ENCODE results near the gene FIGNL1.

The FIGNL1 gene

GRCh38 chr7:50397971-50398324, 52.2 kb downstream of the FIGNL1 start:
- H3K4me3 ChIP-seq (ENCODE audit: low read depth, low read length) = no peak overlapping the region
- TF ChIP-seq CTCF (IDR thresholded peaks at IDR 0.05; ENCODE audit: low read depth, low read length) = no peak

- no peak overlapping the region for H3K4me3 ChIP-seq (ENCODE audit: low read depth, low read length)
These were observed 52.7 kb downstream of the FIGNL1 start for GRCh38 chr7:50397320-50397970.

DNA sequence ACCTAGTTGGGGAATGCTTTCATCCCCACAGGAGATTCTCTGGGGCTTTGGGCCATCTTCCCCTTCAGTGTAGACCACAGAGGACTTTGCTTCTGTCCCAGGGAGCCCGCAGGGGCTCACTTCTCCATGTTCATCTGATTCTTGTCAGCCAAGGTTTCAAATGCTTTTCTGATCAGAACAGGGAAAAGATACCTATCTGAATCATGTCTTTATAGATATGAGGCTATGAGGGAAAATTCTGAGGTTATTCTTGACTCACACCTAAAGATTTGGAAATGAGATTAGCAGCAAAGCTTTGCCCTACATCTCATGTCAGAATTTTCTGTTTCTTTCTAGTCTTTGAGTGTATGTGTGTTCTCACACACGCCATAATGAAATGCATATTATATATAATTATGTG, 53.3 kb downstream of the FIGNL1 start:
- TF ChIP-seq CTCF (IDR thresholded peaks at IDR 0.05; ENCODE audit: low read depth, low read length) = no peak
- no peak overlapping the region for H3K4me3 ChIP-seq (ENCODE audit: low read depth, low read length)

More at GRCh38 chr7:50397320-50397970, 52.7 kb downstream of the FIGNL1 start:
- no peak for TF ChIP-seq CTCF (IDR thresholded peaks at IDR 0.05; ENCODE audit: low read depth, low read length)

GRCh38 chr7:50394315-50394714, 55.8 kb downstream of the FIGNL1 start:
- no peak overlapping the region for H3K4me3 ChIP-seq (ENCODE audit: low read depth, low read length)
- no peak for TF ChIP-seq CTCF (IDR thresholded peaks at IDR 0.05; ENCODE audit: low read depth, low read length)

Measured in WI38 (cell line).